ENCODE measurements around the gene ALDH1A2. TPM values are rescaled to one million over a fixed set of nuclear protein-coding genes. Genes with fewer than 3 reads are reported as not detected.

Gene ALDH1A2
- total and polyA plus RNA-seq, 12 donors: 1.8 to 277 (median 8.3) TPM

GRCh38 chr15:57925650-57926049 is 139.9 kb downstream of the ALDH1A2 start:
- no peak for TF ChIP-seq CTCF (IDR thresholded peaks at IDR 0.05)
- no peak for TF ChIP-seq POLR2A (IDR thresholded peaks at IDR 0.05)
- 91 to 94% (median 92%) methylated on average over 3 of the region's 3 CpGs for WGBS, 4 donors
- Histone ChIP-seq H3K4me1 (replicated peaks in 1 of 2) (peaks cover 0 to 10% of the 10 kb centered on the region in 2 donors), H3K9me3 (replicated peaks in 1 of 3) (no peaks in the 10 kb centered on the region), H3K36me3 (replicated peaks in 1 of 2) (no peaks in the 10 kb centered on the region), H3K27me3 (no peaks in the 10 kb centered on the region), H3K27ac (no peak overlapping the region), H3K4me3 (no peak overlapping the region)
- intact Hi-C loops (cut with DNase I): no loop called here
- no peak for DNase-seq

- peaks cover 0 to 10% of the 10 kb centered on the region in 2 donors for H3K4me1 ChIP-seq (replicated peaks in 1 of 2)
- no peak overlapping the region for H3K27ac ChIP-seq
- TF ChIP-seq CTCF (IDR thresholded peaks at IDR 0.05): no peak
- no peak for TF ChIP-seq POLR2A (IDR thresholded peaks at IDR 0.05)
- no peaks in the 10 kb centered on the region for H3K36me3 ChIP-seq (replicated peaks in 1 of 2)
- intact Hi-C loops (cut with DNase I): no loop called here
- no peaks in the 10 kb centered on the region for H3K9me3 ChIP-seq (replicated peaks in 1 of 3)
- H3K4me3 ChIP-seq: no peak overlapping the region
- no peaks in the 10 kb centered on the region for H3K27me3 ChIP-seq
- no peak for DNase-seq
- WGBS, 4 donors: 86 to 95% (median 89%) methylated on average over 3 of the region's 3 CpGs
Measured at GRCh38 chr15:57924598-57924997, 140.9 kb downstream of the ALDH1A2 start.

- 52 to 72% (median 54%) methylated on average over 3 of the region's 3 CpGs for WGBS, 4 donors
- no peak for DNase-seq
- H3K4me3 ChIP-seq: no peak overlapping the region
- intact Hi-C loops (cut with DNase I): no loop called here
- TF ChIP-seq CTCF (IDR thresholded peaks at IDR 0.05): no peak
- TF ChIP-seq POLR2A (IDR thresholded peaks at IDR 0.05): no peak
- H3K27me3 ChIP-seq: no peaks in the 10 kb centered on the region
- no peaks in the 10 kb centered on the region for H3K36me3 ChIP-seq (replicated peaks in 1 of 2)
- H3K4me1 ChIP-seq (replicated peaks in 1 of 2): peaks cover 0 to 10% of the 10 kb centered on the region in 2 donors
- no peaks in the 10 kb centered on the region for H3K9me3 ChIP-seq (replicated peaks in 1 of 3)
- H3K27ac ChIP-seq: peak overlapping the region in 1 of 5 donors; percentile 59
Measured at GRCh38 chr15:57923750-57924149, 141.8 kb downstream of the ALDH1A2 start.

GRCh38 chr15:57923306-57923705 is 142.2 kb downstream of the ALDH1A2 start:
- peak in 1 of 7 donors; percentile 17 for DNase-seq
- 18 to 27% (median 23%) methylated on average over 1 of the region's 1 CpG for WGBS, 4 donors
- Histone ChIP-seq H3K27me3 (no peaks in the 10 kb centered on the region), H3K9me3 (replicated peaks in 1 of 3) (no peaks in the 10 kb centered on the region), H3K27ac (peak overlapping the region in 1 of 5 donors; percentile 59), H3K4me1 (replicated peaks in 1 of 2) (peaks cover 0 to 10% of the 10 kb centered on the region in 2 donors), H3K4me3 (no peak overlapping the region), H3K36me3 (replicated peaks in 1 of 2) (no peaks in the 10 kb centered on the region)
- TF ChIP-seq POLR2A (IDR thresholded peaks at IDR 0.05): no peak
- TF ChIP-seq CTCF (IDR thresholded peaks at IDR 0.05): no peak
- intact Hi-C loops (cut with DNase I): no loop called here

Measured in adrenal gland (tissue), 12 donors.